ENCODE results near the gene LRRC45.

GRCh38 chr17:82045936-82046484 is 22.9 kb downstream of the LRRC45 start:
- TF ChIP-seq POLR2AphosphoS5 (IDR thresholded peaks at IDR 0.05; ENCODE audit: low read depth, low read length) (no peak), TAF1 (IDR thresholded peaks at IDR 0.05; ENCODE audit: low read depth, low read length) (no peak), POLR2A (IDR thresholded peaks at IDR 0.05; ENCODE audit: low read depth, low read length) (no peak), SPI1 (IDR thresholded peaks at IDR 0.05; ENCODE audit: low read depth, low read length) (no peak), PAX5 (IDR thresholded peaks at IDR 0.05; ENCODE audit: insufficient read depth, low read length, severe bottlenecking) (no peak), POU2F2 (IDR thresholded peaks at IDR 0.05; ENCODE audit: low read depth, low read length) (no peak)
